Vagina (tissue), 2 donors: Measurements from ENCODE around the gene MPP7.

Experiments
- CTCF ChIP-seq, 3 experiments: fragments of 450-650 bp in 2 of 3; fragments of 200-600 bp in 1 of 3; sonication (generic) in 1 of 3; IDR thresholded peaks; one replicate each; pipeline ENCODE4 v1.5.1; 2017 to 2019; ENCODE audit warnings: antibody characterized with exemption in 3 of 3, mild to moderate bottlenecking in 2 of 3, moderate library complexity in 2 of 3
- POLR2A ChIP-seq, 2 donors: fragments of 450-650 bp; IDR thresholded peaks; one replicate each; pipeline ENCODE4 v1.6.1; 2017; ENCODE audit warnings: antibody characterized with exemption in 2 of 2, mild to moderate bottlenecking in 2 of 2, moderate library complexity in 2 of 2
- POLR2AphosphoS5 ChIP-seq, 2 donors: sonication (generic); formaldehyde crosslinking; IDR thresholded peaks; one replicate each; pipeline ENCODE4 v1.9.0; 2017; ENCODE audit warnings: antibody characterized with exemption in 2 of 2, mild to moderate bottlenecking in 2 of 2, low read depth in 1 of 2; ENCODE audit not compliant: insufficient read depth in 1 of 2

- TF ChIP-seq CTCF (IDR thresholded peaks at IDR 0.05) (no peak), POLR2A (IDR thresholded peaks at IDR 0.05) (no peak), POLR2AphosphoS5 (IDR thresholded peaks at IDR 0.05; ENCODE audit: insufficient read depth in 1 of 2, low read depth in 1 of 2) (no peak)
Measured at GRCh38 chr10:28282336-28282735, 20.5 kb downstream of the MPP7 start.
